SKM-1 (cell line): ENCODE measurements around the gene PRR5L.

Source experiments
- DNase-seq: peaks from one replicate; lab custom pipeline; 2025; ENCODE audit not compliant: unreplicated experiment; lab: John Stamatoyannopoulos, UW

Gene PRR5L

GRCh38 chr11:36376009-36376887 is 80.2 kb downstream of the PRR5L start:
- DNase-seq: no peak

GRCh38 chr11:36376888-36377758 is 81.0 kb downstream of the PRR5L start:
- no peak for DNase-seq

GRCh38 chr11:36377759-36378564 is 81.9 kb downstream of the PRR5L start:
- no peak for DNase-seq

- DNase-seq: no peak
Measured at GRCh38 chr11:36379653-36380052, 83.6 kb downstream of the PRR5L start.

GRCh38 chr11:36380296-36381014 is 84.4 kb downstream of the PRR5L start:
- DNase-seq: no peak

GRCh38 chr11:36381015-36381360 is 84.9 kb downstream of the PRR5L start:
- no peak for DNase-seq

GRCh38 chr11:36383195-36383594 is 87.1 kb downstream of the PRR5L start:
- no peak for DNase-seq

GRCh38 chr11:36385121-36385970 is 89.3 kb downstream of the PRR5L start:
- no peak for DNase-seq

- DNase-seq: no peak
Measured at GRCh38 chr11:36386411-36386810, 90.3 kb downstream of the PRR5L start.

- DNase-seq: no peak
Measured at GRCh38 chr11:36388071-36388470, 92.0 kb downstream of the PRR5L start.

- no peak for DNase-seq
Measured at GRCh38 chr11:36388951-36389350, 92.9 kb downstream of the PRR5L start.

- no peak for DNase-seq
Measured at GRCh38 chr11:36389811-36390210, 93.7 kb downstream of the PRR5L start.

- peak; percentile 64 for DNase-seq
Measured at GRCh38 chr11:36390963-36391471, 94.9 kb downstream of the PRR5L start.

- no peak for DNase-seq
Measured at GRCh38 chr11:36392196-36392595, 96.1 kb downstream of the PRR5L start.

GRCh38 chr11:36394056-36394455 is 98.0 kb downstream of the PRR5L start:
- no peak for DNase-seq

- DNase-seq: no peak
Measured at GRCh38 chr11:36394926-36395325, 98.8 kb downstream of the PRR5L start.

GRCh38 chr11:36395978-36396736 is 100.1 kb downstream of the PRR5L start:
- DNase-seq: no peak

GRCh38 chr11:36398231-36398953 is 102.3 kb downstream of the PRR5L start:
- no peak for DNase-seq
